Testis (tissue), 3 donors: Measurements from ENCODE around the gene HBP1. TPM values are rescaled to one million over a fixed set of nuclear protein-coding genes. Genes with fewer than 3 reads are reported as not detected.

ENCODE experiments used
- DNase-seq: peaks from one replicate; pipeline ENCODE4 v3.0.0-alpha.2; 2019
- H3K27ac ChIP-seq, 2 donors: fragments of 200-600 bp; sonication (generic); one replicate each; pipeline ENCODE4 v1.5.1; 2019
- H3K27me3 ChIP-seq: fragments of 200-600 bp; sonication (generic); one replicate; pipeline ENCODE4 v1.5.1; 2019
- H3K36me3 ChIP-seq: fragments of 200-600 bp; sonication (generic); one replicate; pipeline ENCODE4 v1.5.1; 2017; ENCODE audit warnings: low read depth; ENCODE audit errors: missing control alignments
- H3K4me1 ChIP-seq: fragments of 200-600 bp; sonication (generic); one replicate; pipeline ENCODE4 v1.5.1; 2019
- H3K4me3 ChIP-seq, 2 donors: fragments of 200-600 bp; sonication (generic); one replicate each; pipeline ENCODE4 v1.5.1; 2017 to 2019
- H3K9me3 ChIP-seq: fragments of 200-600 bp; sonication (generic); one replicate; pipeline ENCODE4 v1.5.1; 2017
- CTCF ChIP-seq, 3 experiments: fragments of 450-650 bp in 2 of 3; fragments of 200-600 bp in 1 of 3; sonication (generic) in 1 of 3; IDR thresholded peaks; one replicate each; pipeline ENCODE4 v1.5.1; 2016 to 2019; ENCODE audit warnings: antibody characterized with exemption in 3 of 3, mild to moderate bottlenecking in 2 of 3, moderate library complexity in 1 of 3
- POLR2A ChIP-seq: fragments of 450-650 bp; IDR thresholded peaks from one replicate; pipeline ENCODE4 v1.6.1; 2017; ENCODE audit warnings: antibody characterized with exemption, mild to moderate bottlenecking, moderate library complexity
- WGBS, 2 donors: methylation state at CpG; one replicate each; pipeline ENCODE4 v1.1.5; 2018; 5-methylcytosine and 5-hydroxymethylcytosine counted together
- intact Hi-C: fragments of 100-400 bp; cut with DNase I; formaldehyde crosslinking; loops from one replicate; pipeline ENCODE4 v1.15.1; 2023; ENCODE audit warnings: low total_unique reads
- polyA plus RNA-seq: library from polyadenylated mRNA; stranded (reverse); fragments of 350-450 nt; fragmentation: Illumina TruSeq; extraction: RNeasy Lipid Tissue Mini Kit (QIAGEN cat#74804); gene quantifications from one replicate; pipeline ENCODE4 v1.2.3, GENCODE V29; 2014; ENCODE audit warnings: low read depth, low replicate concordance; ENCODE audit not compliant: insufficient read depth
- total RNA-seq, 2 donors: library from RNA; depleted of rRNA; stranded (reverse); fragments of >200 nt; gene quantifications; one replicate each; pipeline ENCODE4 v1.2.3, GENCODE V29; 2016

HBP1 gene
- total and polyA plus RNA-seq, 3 donors from 2014 or later, result 107 to 134 (median 127) TPM

GRCh38 chr7:107161415-107161814 is 7.4 kb upstream of the HBP1 start:
- H3K4me3 ChIP-seq, result no peak overlapping the region
- H3K27ac ChIP-seq, result no peak overlapping the region
- H3K27me3 ChIP-seq, result no peaks in the 10 kb centered on the region
- H3K36me3 ChIP-seq, result no peaks in the 10 kb centered on the region
- no peak for TF ChIP-seq CTCF (IDR thresholded peaks at IDR 0.05)
- TF ChIP-seq POLR2A, result no peak
- no peaks in the 10 kb centered on the region for H3K9me3 ChIP-seq
- H3K4me1 ChIP-seq, result no peaks in the 10 kb centered on the region
- DNase-seq, result no peak
- intact Hi-C loops, result no loop called here
- WGBS, 2 donors, result 87 to 92% methylated on average over 3 of the region's 3 CpGs

- no peak for DNase-seq
- TF ChIP-seq POLR2A, result no peak
- no peak for TF ChIP-seq CTCF (IDR thresholded peaks at IDR 0.05)
- Histone ChIP-seq H3K4me1 (no peaks in the 10 kb centered on the region), H3K36me3 (no peaks in the 10 kb centered on the region), H3K27me3 (no peaks in the 10 kb centered on the region), H3K27ac (no peak overlapping the region), H3K4me3 (no peak overlapping the region), H3K9me3 (no peaks in the 10 kb centered on the region)
- intact Hi-C loops, result no loop called here
- WGBS, 2 donors, result 75 to 77% methylated on average over 5 of the region's 5 CpGs
These were observed 6.3 kb upstream of the HBP1 start for GRCh38 chr7:107162475-107162874.

- intact Hi-C loops, result no loop called here
These were observed 4.7 kb upstream of the HBP1 start for GRCh38 chr7:107164092-107164491.

GRCh38 chr7:107165341-107165740 is 3.5 kb upstream of the HBP1 start:
- Histone ChIP-seq H3K27ac (no peak overlapping the region), H3K36me3 (no peaks in the 10 kb centered on the region), H3K27me3 (no peaks in the 10 kb centered on the region), H3K4me3 (no peak overlapping the region), H3K9me3 (no peaks in the 10 kb centered on the region), H3K4me1 (peaks cover 1% of the 10 kb centered on the region)
- no peak for DNase-seq
- WGBS, 2 donors, result 57 to 59% methylated on average over 3 of the region's 3 CpGs
- intact Hi-C loops, result no loop called here
- TF ChIP-seq POLR2A, result no peak
- no peak for TF ChIP-seq CTCF (IDR thresholded peaks at IDR 0.05)

More at GRCh38 chr7:107164092-107164491, 4.7 kb upstream of the HBP1 start:
- Histone ChIP-seq H3K27ac (no peak overlapping the region), H3K4me1 (no peaks in the 10 kb centered on the region), H3K36me3 (no peaks in the 10 kb centered on the region), H3K4me3 (no peak overlapping the region), H3K27me3 (no peaks in the 10 kb centered on the region), H3K9me3 (no peaks in the 10 kb centered on the region)
- WGBS, 2 donors, result 44 to 52% methylated on average over 2 of the region's 2 CpGs
- no peak for TF ChIP-seq POLR2A
- no peak for TF ChIP-seq CTCF (IDR thresholded peaks at IDR 0.05)
- no peak for DNase-seq

- peak overlapping the region; percentile 58 to 97 for H3K4me3 ChIP-seq
- H3K4me1 ChIP-seq, result peaks cover 11% of the 10 kb centered on the region
- H3K36me3 ChIP-seq, result no peaks in the 10 kb centered on the region
- H3K27me3 ChIP-seq, result no peaks in the 10 kb centered on the region
- TF ChIP-seq POLR2A (no peak), CTCF (IDR thresholded peaks at IDR 0.05) (no peak)
- H3K9me3 ChIP-seq, result no peaks in the 10 kb centered on the region
- H3K27ac ChIP-seq, result peak overlapping the region; percentile 99
- no peak for DNase-seq
- intact Hi-C loops, result no loop called here
- 14 to 16% methylated on average over 5 of the region's 5 CpGs for WGBS, 2 donors
These were observed 1.9 kb upstream of the HBP1 start for GRCh38 chr7:107166736-107167426.
